NCI-H2107 (cell line): ENCODE data around the gene NCAN.
A peak's percentile ranks its signal among the peaks of the same experiment; 100 is the strongest.
"Not testable (repeated sequence)": the region's sequence is repeated elsewhere in the genome, so short reads cannot be mapped to it uniquely, and the experiment has no call there.

Experiments used
- DNase-seq: peaks from one replicate; lab custom pipeline; 2025; lab: John Stamatoyannopoulos, UW

The NCAN gene

DNA sequence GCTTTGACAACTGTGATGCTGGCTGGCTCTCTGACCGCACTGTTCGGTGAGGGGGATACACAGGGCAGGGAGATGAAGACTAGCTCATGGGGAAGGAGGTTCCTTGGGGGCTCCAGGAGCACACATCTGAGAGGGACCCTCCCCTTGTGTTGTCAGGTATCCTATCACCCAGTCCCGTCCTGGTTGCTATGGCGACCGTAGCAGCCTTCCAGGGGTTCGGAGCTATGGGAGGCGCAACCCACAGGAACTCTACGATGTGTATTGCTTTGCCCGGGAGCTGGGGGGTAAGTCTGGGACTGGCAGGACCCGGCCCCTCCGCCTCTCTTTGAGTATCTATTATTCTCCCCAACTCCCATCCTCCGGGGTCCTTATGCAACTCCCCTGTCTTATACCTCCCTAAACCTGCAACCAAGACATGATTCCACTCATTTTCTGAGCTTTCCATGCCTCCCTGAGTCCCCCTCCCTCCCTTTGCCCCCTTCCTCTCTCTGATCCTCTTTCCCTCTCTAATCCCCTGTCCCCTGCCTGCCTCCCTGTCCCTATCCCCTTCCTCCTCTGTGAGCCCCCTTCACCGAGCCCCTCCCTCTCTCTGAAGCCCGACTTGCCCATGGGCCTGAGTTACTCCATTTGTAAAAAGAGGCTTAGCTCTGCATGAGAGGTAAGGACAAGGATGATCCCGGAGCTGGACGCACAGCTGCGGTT is 12.5 kb downstream of the NCAN start:
- DNase-seq: no peak

GRCh38 chr19:19224852-19225494 is 13.2 kb downstream of the NCAN start:
- DNase-seq: peak; percentile 65

- DNase-seq: no peak
Observed at GRCh38 chr19:19226204-19226603, 14.4 kb downstream of the NCAN start.

DNA sequence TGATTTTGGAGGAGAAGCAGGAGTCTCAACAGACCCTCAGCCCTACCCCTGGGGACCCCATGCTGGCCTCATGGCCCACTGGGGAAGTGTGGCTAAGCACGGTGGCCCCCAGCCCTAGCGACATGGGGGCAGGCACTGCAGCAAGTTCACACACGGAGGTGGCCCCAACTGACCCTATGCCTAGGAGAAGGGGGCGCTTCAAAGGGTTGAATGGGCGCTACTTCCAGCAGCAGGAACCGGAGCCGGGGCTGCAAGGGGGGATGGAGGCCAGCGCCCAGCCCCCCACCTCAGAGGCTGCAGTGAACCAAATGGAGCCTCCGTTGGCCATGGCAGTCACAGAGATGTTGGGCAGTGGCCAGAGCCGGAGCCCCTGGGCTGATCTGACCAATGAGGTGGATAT is 14.9 kb downstream of the NCAN start:
- DNase-seq: no peak

DNA sequence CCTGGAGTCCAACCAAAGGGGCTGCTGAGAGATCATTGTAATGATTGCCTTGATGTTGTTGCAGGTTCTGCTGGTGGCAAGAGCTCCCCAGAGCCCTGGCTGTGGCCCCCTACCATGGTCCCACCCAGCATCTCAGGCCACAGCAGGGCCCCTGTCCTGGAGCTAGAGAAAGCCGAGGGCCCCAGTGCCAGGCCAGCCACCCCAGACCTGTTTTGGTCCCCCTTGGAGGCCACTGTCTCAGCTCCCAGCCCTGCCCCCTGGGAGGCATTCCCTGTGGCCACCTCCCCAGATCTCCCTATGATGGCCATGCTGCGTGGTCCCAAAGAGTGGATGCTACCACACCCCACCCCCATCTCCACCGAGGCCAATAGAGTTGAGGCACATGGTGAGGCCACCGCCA is 15.5 kb downstream of the NCAN start:
- no peak for DNase-seq

DNA sequence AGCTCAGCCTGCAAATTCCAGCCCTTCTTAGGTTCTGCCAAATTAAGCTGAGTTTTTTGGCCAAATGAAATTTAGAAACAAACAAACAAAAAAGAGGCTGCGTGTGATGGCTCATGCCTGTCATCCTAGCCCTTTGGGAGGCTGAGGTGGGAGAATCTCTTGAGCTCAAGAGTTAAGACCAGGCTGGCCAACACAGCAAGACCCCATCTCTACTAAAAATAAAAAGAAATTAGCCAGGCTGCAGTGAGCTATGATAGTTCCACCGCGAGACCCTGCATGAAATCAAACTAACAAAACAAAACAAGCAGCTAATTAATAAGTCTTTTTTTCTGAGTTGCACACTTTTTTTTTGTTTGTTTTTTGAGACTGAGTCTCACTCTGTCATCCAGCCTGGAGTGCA is 17.9 kb downstream of the NCAN start:
- DNase-seq: no peak

DNA sequence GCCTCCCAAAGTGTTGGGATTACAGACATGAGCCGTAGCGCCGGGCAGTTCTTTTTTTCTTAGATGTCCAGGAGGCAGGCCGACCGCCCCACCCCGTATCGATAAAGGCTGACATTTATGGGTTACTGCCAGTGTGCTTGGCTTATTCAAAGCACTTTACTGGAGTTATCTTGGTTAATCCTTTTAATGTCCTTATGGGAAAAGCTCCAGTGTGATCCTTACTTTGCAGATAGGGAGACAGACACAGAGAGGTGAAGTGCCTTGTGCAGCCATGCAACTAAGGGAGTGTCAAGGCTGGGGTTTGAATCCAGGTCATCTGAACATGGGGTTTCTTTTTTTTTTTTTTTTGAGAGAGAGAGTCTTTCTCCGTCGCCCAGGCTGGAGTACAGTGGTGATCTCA is 19.2 kb downstream of the NCAN start:
- DNase-seq: no peak

DNA sequence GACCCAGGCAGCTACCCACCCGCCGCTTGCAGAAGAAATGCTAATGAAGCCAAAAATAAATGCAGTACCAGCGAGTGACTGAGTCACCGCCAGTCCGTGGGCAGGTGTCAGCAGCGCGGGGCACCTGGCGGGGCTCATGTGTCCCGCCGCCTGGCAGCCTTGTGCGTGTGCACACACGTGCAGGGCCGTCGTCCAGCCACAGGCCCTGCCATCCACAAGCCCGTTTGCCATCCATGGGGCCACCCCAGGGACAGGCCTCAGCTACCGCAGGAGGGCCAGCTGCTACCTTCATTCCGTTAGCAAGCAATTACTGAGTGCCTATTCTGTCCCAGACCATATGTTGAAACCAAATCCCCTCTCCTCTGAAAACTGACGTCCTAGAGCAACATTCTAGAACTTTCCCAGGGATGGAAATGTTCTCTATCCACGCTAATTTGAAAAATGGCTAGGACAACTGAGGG is 20.5 kb downstream of the NCAN start:
- DNase-seq: no peak

DNA sequence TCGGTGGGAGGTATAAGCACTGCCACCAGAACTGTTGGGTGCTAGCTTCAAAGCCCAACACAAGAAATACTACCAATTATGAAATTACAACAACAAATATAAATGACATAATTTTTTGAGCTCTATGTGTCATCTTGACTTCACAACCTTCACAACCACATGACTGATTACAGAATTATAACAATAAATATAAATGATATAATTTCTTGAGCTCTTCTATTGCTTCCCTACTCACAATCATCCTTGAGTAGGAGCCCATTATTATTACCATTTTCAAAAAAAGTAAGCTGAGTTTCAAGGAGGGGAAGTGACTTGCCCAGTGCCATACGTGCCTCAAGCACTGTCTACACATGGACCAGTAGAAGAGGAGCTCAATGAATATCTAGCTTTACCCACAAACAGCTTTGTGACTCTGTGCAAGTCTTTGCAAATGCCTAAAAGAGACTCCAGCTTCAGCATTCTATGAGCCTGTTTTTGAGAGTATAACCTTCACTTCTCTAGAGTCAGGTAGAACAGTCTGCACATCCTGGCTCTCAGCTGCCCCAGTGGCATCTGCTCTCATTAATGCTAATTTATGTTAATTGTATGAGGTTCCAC is 22.6 kb downstream of the NCAN start:
- no peak for DNase-seq

DNA sequence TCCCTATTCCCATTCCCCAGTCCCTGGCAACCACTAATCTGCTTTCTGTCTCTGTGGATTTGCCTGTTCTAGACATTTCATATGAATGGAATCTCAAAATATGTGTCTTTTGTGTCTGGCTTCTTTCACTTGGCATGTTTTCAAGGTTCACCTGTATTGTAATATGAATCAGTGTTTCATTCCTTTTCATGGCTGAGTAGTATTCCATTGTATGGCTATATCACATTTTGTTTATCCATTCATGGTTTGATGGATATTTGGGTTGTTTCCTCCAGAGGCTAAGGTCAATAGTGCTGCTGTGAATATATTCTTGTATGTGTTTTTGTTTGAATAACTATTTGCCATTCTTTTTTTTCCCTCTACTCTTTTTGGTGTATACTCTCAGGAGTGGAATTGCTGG is 24.4 kb downstream of the NCAN start:
- no peak for DNase-seq

DNA sequence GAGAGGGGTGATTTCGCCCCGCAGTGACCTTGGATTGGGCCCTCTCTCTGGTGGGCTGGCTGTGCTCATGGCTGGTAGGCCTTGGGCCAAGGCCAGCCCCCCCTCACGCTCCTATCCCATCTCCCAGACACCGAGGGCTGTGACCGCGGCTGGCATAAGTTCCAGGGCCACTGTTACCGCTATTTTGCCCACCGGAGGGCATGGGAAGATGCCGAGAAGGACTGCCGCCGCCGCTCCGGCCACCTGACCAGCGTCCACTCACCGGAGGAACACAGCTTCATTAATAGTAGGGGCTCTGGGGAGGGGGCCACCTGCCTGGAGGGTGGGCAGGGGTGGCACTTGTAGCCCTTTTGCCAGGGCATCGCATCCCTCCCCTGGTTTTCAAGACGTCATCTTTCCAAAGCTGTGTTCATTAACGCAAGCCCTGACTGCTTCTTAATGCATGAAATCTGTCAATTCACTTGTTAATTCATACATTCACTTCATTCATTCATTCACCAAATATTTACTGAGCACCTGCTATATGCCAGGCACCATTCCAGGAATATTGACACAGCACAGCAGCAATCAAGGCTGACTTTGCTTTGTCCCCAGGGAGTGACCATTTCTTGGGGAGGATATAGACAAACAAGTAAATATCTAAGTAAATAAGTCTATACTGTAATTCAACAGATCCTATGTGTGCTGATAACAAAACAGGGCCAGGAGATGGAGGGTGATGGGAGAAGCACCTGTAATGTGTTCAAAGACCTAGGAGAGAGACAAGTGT is 26.6 kb downstream of the NCAN start:
- no peak for DNase-seq

- DNase-seq: no peak
Observed at GRCh38 chr19:19239675-19240074, 27.9 kb downstream of the NCAN start.

GRCh38 chr19:19240476-19240875 is 28.7 kb downstream of the NCAN start:
- no peak for DNase-seq

DNA sequence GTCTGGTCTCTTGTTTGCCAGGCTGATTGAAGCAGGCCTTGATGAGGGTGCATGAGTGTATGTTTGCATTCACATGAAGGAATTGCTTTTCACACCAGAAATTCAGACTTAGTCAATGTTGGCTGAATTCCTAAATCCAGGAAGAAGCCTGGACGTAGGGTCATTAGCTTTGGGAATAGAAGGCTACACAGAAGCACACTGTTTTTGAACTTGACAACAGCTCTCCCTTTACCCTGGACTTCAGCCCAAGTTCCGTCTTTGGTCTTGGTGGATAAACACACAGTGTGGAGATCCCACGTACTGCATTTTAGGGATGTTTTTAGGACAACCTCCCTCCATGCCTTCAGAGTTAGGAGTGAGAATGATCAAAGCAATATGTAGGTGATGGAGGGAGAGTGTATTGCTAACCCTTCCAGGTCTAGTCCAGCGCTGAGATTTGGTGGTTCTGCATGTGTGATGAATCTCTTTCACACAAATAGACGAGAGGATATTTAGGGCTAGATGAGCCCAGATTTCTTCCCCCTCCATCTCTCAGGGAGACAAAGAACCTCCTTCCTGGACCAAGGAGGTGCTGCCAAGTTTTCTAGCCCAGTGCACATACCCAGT is 38.5 kb downstream of the NCAN start:
- DNase-seq: no peak

DNA sequence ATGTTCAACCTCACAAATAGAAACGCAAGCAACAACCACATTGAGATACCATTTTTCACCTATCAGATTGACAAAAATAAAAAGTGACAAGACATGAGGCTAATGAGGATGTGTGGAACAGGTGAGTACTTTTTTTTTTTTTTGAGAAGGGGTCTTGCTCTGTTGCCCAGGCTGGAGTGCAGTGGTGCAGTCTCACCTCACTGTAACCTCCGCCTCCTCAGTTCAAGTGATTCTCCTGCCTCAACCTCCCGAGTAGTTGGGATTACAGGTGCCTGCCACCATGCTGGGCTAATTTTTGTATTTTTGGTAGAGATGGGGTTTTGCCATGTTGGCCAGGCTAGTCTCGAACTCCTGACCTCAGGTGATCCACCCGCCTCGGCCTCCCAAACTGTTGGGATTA is 41.7 kb downstream of the NCAN start:
- not testable (repeated sequence) for DNase-seq

- no peak for DNase-seq
Observed at GRCh38 chr19:19256072-19256969, 44.6 kb downstream of the NCAN start.

- no peak for DNase-seq
Observed at GRCh38 chr19:19257137-19257536, 45.4 kb downstream of the NCAN start.

- no peak for DNase-seq
Observed at GRCh38 chr19:19257836-19258588, 46.3 kb downstream of the NCAN start.

GRCh38 chr19:19258589-19259338 is 47.0 kb downstream of the NCAN start:
- DNase-seq: no peak

- no peak for DNase-seq
Observed at GRCh38 chr19:19259741-19260140, 48.0 kb downstream of the NCAN start.
